GM21717 (cell line): ENCODE results near the gene L3MBTL1.

ENCODE experiments used
- ATAC-seq: cut with Tn5 transposase; IDR thresholded peaks from one replicate; pipeline ENCODE4 v1.9.1; 2021; ENCODE audit warnings: mild to moderate bottlenecking, moderate library complexity; ENCODE audit not compliant: unreplicated experiment

The L3MBTL1 gene

DNA sequence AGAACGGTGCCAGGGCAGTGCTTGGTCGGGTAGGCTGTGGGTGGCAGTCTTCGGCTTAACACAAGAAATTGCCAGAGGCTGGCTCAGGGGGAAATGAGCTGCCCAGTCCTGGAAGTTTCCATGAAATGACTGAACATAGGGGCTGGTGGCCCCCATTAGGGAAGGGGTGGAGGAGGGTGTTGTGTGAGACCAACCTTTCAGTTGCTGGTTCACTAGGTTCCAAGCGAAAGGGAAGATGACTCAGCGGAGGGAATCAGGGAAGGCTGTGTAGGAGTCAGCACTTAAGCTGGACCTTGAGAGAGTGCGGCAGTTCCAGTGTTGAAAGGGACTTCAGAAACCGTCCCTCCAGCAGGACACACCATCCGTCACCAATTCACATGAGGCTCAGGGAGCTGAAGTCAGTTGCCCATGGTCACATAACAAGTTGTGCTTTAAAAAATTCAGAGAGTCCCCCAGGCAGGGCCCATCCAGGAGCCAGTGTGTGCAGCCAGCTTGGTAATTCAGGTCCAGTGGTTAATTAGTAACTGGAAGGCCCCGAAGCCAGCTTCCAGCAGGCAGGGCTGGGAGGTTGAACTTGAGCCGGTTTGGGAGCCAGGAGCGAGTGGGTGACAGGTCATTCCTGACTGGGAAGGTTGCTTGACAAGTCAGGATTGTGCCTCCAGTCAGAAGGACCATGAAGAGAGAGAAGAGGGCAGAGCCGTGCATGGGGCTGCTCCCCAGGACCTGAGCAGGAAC lies 51.1 kb downstream of the L3MBTL1 start, which contains the start of gene SGK2:
SGK2 (plus strand) TSS at position 616 of the 735 bp plus-strand sequence. CDS start 7,469 bp downstream, outside the sequence.
- ATAC-seq, result no peak

DNA sequence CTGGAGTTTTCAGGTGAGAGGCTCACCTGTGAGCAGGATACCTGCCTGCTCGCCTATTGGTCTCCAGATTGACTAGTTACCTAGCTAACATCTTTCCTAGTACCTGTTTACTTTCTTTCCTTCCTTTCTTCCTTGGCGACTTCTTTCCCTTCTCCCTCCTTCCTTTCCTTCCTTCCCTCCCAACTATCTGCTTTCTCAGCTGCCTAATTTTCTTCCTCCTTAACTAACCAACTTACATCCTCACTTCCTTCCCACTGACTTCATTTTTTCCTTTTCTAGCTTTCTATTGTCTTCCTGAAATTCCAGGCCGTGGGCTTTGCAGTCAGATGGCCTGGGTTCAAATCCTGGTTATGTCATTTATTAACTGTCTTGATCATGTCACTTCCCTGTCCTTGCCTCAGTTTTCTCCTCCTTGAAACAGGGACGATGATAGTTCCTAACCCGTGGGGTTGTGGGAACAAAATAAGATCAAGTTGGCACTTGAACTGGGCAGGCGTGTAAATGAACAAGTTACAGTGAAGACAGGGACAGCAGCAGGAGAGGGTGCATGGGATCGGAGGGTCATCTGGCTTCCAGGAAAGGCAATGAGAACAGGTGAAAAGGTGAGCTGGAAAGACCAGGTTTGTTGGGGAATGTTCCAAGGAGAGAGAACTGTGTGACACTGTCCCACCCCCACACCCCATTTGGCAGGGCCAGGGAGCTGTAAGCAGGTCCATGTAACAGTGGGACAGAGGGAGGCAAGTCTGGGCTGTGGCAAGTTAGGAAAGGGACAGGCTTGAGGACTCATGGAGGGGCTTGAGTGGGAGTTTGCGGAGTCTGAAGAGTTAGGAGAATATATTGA lies 51.9 kb downstream of the L3MBTL1 start:
- no peak for ATAC-seq

DNA sequence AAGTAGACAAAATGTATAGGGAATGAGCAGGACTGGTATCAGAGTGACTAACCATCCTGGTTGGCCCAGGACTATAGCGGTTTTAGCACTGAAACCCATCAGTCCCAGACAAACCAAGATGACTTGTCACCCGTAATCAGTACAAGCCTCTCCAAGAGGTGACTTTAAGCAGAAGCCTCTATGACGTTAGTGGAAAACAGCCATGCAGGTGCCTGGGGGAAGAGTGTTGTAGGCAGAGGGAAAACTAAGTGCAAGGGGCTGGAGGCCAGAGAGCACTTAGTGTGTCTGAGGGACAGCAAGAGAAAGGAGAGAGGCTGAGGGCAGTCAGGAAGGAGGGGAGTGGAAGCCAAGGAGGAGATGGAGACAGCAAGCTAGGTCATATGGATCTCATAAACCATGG lies 53.5 kb downstream of the L3MBTL1 start:
- no peak for ATAC-seq

DNA sequence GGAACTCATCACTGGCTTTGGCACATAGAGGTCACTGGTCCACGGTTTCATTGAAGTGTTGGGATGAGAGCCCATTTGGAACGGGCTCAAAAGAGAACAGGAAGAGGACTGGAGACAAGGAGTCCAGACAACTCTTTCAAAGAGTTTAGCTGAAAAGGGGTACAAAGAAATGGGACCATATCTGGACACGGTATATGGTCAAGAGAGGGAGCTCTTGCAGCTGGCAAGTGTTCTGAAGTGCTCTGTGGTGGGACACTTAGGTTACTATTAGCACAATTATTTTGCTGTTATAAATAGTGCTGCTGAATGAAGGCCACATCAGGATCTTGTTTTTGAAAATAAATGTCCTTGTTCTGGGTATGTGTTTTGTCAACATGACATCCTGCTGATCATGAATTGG lies 55.9 kb downstream of the L3MBTL1 start:
- ATAC-seq, result no peak

DNA sequence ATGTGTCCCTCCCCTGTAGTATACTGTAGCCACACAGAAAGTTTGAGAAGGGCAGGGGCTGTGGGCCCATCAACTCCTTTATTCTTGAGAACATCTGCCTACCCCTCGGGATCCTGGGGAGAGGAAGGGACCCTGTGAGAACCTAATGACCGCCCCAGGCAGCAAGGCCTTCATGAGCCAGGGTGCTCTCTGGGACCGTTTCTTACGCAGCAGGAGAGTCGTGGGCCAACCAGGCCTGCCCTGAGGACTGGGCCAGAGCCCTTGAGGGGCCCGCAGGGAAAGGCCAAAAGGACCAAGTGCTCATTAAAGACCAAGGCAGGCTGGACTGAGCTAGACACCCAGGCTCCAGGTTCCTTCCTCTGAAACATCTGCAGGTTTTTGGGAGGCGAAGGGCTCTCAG lies 56.5 kb downstream of the L3MBTL1 start:
- ATAC-seq, result no peak

DNA sequence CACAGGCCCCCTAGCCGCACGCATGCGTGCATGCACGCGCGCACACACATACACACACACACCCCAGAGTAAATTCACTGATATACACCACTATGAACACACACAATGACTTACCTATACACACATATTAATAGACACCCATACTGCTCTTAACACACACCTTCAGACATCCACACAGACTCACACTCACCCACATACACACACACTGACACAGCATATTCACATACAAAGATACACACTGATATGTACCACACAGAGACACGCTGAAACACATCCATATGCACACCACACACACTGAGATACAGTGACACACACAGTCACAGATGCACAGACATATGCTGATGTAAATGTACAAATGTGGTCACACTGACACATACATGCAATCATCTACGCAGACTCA lies 57.0 kb downstream of the L3MBTL1 start:
- no peak for ATAC-seq

DNA sequence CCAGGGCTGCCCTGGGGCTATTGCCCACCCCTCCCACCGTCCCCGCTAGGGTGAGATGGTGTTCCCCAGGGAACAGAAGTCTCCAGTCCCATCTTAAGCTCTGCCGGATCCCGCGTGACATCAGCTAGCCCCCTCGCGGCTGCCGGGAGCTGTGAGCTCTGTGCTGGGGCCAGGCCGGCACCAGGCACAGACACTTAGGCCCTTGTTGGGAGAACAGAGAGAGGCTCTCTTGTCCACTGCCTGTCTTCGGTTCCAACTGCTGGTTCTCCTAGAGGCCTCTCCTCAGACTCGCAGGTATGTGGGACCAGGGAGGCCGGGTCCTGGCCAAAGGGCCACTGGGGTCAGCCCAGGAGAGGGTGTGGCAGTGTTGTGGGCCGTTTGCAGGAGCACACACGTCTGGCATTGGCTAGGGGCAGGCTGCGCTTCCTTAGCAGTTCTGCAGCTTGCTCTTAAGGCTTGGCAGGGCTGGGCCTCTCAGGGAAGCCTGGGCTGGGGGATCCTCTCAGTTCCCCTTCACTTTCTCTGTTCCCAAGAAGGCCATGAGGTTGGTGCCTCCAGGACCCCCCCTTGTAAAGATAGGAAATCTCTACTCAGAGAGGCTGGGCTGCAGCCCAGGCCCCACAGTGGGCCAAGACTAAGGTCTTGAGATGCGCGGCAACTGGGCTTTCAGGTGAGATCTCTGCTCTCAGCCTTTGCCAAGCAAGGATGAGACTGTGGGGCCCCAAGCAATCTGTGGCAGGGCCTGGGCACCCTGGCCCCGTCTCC lies 57.7 kb downstream of the L3MBTL1 start:
- no peak for ATAC-seq

DNA sequence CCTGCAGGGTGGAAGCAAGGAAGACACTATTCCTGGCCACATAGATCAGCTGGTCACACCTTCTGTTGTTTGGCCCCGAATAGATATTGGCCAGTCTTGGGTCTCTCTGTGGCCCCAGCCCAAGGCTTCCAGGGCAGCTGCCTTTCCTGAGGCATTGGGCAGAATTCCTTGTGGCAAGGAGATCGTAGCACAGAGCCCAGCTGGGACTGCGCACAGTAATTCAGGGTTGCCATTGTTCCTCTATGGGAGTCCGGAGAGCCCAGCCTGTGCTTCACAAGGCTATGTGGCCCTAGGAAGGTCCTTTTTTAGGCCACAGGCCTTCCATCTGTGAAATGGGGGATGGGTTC lies 58.2 kb downstream of the L3MBTL1 start:
- ATAC-seq, result no peak

DNA sequence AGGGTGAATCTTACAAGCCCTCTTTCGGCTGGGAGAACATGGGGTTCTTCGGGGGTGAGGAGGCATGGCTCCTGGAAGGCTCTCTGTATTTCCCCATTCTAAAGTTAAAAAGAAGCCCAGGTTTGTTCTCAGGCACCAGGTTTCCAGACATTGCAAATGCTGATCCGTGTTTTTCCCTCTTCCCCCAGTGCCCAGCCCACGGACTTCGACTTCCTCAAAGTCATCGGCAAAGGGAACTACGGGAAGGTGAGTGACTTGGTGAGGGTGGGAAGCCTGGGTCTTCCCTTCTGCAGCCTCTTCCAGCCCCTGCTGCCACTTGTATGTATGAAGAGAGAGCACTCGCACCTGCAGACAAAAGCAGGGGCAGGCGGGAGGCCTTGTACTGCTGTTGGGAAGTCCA lies 60.0 kb downstream of the L3MBTL1 start:
- ATAC-seq, result no peak

DNA sequence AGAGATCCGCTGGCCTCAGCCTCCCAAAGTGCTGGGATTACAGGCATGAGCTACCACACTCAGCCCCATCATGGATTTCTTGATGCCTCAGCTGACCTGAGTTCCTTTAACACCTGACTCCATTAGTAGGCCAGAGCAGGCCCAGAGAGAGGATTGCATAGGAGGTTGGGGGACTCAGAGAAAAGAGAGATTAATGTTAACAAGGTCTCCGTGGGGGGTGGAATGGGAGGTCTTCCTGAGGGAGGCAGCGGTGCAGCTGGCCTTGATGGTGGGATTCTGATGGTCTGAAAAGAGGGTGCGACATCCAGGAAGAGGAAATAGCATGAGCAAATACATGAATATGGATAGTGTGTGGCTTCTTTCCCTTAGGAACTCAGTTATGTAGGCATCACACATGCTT lies 61.2 kb downstream of the L3MBTL1 start:
- no peak for ATAC-seq

DNA sequence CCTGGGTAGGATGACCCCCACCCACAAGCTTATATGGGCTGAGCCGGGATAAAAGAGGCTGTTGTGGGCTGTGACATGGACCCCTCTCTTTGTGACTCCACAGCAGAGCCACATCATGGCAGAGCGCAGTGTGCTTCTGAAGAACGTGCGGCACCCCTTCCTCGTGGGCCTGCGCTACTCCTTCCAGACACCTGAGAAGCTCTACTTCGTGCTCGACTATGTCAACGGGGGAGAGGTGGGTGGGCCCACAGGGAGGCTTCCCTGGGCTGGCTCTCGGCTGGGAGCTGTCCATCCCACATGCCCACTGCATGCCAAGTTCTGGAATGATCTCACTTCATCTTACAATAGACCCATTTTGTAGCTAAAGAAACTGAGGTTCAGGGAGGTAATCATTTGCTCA lies 61.8 kb downstream of the L3MBTL1 start:
- no peak for ATAC-seq

DNA sequence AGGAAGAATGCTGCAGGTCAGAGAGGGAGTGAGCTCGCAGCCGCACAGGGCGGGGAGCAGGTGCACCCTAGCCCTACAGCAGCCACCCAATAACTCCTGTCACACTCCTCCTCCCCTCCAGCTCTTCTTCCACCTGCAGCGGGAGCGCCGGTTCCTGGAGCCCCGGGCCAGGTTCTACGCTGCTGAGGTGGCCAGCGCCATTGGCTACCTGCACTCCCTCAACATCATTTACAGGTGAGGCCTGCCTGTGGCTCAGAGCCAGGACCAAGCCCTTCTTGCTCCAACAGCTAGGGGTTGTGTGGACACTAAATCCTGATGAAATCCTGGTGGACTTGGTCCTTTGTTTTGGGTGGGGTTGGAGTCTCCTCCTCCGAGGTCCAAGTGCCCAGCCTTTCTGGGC lies 63.0 kb downstream of the L3MBTL1 start:
- ATAC-seq, result no peak

DNA sequence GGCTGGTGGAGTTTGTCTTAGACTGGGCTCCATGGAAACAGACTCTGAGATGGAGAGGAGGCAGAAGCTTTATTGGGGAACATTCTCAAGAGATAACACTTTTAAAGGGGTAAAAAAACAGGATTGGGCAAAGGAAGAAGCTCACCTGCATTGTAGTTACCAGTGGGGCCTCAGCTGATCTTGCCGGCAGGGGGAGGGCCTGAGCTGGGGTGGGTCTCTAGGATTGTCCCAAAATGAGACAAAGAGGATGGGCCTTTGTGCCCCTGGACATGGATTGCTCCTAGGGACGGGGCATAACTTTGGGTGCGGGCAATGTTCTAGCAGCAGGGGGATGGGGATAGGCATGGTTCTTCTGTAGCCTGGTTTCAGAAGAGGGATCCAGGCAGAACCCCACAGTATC lies 63.8 kb downstream of the L3MBTL1 start:
- no peak for ATAC-seq

DNA sequence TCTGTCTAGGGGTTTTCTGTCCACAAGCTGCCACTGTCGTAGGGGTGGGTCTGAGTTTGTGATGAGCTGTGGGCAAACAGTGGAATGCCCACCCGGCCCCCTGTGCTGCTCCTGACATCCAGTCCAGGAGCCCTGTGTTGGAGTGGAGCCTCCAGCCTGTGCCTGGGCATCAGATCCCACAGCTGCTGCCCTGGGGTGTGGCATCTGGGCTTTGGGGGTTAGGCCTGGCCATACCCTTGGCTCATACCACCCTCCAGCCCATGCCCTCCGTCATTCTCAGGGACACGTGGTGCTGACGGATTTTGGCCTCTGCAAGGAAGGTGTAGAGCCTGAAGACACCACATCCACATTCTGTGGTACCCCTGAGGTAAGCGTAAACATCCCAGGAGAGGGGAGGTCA lies 64.3 kb downstream of the L3MBTL1 start:
- no peak for ATAC-seq

DNA sequence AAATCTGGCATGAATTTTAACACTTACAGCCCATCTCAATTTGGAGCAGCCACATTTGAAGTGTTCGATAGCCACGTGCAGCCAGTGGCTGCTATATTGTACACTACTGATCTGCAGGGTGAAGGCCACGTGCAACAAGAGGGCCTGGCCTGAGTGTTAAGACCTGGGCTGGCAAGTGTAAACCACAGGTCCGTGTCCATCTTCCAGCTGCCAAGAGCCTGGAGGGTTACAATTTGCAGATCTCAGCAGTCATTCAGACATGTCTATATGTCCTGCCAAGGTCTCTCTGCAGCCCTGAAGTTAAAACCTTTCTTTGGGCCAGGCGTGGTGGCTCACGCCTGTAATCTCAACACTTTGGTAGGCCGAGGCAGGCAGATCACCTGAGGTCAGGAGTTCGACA lies 65.4 kb downstream of the L3MBTL1 start:
- no peak for ATAC-seq

DNA sequence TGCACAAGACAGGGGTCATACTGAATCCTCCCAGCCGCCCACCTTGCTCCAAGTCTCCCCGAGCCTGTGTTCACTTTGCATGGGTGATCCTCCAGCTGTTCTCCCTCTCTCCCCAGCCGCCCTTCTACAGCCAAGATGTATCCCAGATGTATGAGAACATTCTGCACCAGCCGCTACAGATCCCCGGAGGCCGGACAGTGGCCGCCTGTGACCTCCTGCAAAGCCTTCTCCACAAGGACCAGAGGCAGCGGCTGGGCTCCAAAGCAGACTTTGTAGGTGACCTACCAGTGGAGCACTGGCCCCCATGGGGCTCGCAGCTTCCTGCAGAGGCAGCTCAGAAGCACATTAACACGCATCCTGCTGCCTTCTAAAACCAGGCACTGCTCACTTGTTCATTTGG lies 68.6 kb downstream of the L3MBTL1 start:
- ATAC-seq, result no peak

DNA sequence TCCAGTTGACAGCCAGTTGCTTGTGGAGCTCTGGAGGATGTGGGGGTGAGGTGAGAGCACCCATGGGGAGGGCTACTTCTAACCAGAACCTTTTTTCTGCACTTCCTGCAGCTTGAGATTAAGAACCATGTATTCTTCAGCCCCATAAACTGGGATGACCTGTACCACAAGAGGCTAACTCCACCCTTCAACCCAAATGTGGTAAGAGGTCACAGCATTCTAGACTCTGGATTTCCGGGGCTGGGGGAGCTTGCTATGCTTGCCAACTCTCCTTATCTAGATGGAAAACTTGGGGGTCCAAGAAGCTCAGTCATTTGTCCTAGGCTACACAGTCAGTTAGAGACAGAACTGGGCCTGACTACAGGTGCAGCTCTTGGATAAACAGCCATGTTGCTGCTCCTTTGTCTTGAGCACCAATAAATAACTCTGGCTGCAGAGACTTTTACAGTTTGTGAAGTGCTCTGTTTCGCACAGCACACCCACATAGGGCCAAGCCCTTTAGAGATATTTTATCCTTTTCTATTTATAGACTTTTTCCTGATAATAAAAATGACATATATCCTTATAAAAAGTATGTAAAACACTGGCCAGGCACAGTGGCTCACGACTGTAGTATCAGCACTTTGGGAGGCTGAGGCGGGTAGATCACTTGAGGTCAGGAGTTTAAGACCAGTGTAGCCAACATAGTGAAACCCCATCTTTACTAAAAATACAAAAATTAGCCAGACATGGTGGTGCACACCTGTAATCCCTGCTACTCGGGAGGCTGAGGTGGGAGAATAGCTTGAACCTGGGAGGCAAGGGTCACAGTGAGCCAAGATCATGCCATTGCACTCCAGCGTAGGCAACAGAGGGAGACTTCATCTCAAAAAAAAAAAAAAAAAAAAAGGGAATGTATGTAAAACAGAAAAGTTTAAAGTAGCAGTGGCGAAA lies 72.6 kb downstream of the L3MBTL1 start:
- no peak for ATAC-seq

DNA sequence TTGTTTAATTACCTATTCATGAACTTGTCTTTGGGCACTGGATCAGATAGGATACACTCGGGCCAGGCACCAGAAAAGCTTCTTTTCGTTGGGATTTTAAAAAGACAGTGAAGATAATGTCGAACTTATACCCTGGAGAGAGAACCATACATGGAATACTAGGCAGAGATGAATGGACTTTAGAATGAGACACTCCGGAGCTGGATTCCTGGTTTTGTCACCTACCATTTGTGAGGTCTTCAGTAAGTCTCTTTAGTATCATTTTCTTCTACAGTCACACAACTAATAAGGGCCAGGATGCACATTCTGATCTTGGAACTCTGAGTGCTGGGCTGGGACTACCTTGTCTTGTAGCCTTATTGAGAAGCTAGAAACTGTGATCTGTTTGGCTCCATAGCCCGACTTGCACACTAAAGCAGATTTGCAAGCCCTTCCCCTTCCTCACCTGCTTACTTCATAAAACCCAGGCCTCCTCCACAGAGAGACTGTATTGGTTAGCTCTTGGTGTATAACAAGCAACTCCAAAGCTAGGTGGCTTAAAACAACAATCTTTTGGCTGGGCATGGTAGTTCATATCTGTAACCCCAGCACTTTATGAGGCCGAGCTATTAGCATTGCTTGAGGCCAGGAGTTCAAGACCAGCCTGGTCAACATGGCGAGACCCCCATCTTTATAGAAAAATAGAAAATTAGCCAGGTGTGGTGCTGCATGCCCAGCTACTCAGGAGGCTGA lies 75.8 kb downstream of the L3MBTL1 start:
- ATAC-seq, result no peak

DNA sequence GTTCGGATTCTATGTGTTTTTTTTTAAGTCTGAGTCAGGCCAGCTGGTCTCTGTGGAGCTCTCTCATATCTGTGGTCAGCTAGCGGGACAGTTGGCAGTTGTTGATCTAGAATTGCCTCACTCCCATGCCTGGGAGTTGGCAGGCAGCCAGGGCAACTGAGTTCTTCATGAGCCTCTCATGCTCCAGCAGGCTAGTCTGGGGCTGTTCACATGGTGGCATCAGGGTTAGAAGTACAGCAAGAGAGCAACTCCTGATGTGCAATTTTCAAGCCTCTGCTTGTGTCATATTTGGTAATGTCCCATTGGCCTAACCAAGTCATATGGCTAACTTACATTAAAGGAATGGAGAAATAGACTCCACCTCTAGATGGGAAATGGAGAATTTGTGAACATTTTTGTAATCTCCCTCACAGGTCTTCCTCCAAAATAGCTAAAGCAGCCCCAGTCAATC lies 76.5 kb downstream of the L3MBTL1 start:
- no peak for ATAC-seq
